RWPE2 (cell line): ENCODE data around the gene CBX4.

Experiments used
- ATAC-seq: fragments of 200-7000 bp; cut with Tn5 transposase; 3 replicates; pipeline ENCODE4 v1.9.1; 2021; ENCODE audit warnings: low read depth
- DNase-seq: peaks from one replicate; pipeline ENCODE4 v3.0.0-alpha.2; 2020; ENCODE audit warnings: low spot score
- H3K27ac ChIP-seq: fragments of 450-650 bp; 2 replicates; pipeline ENCODE4 v1.5.1; 2017; ENCODE audit warnings: mild to moderate bottlenecking; ENCODE audit not compliant: poor library complexity, severe bottlenecking
- H3K27me3 ChIP-seq: fragments of 250-450 bp; sonication (Bioruptor Pico); 2 replicates; pipeline ENCODE4 v1.5.1; 2021; ENCODE audit warnings: mild to moderate bottlenecking, moderate library complexity; ENCODE audit not compliant: insufficient read depth, poor library complexity, severe bottlenecking
- H3K36me3 ChIP-seq: fragments of 250-450 bp; sonication (Bioruptor Pico); 2 replicates; pipeline ENCODE4 v1.5.1; 2020; ENCODE audit warnings: low read depth, mild to moderate bottlenecking, moderate library complexity
- H3K4me1 ChIP-seq: fragments of 250-450 bp; sonication (Bioruptor Pico); 2 replicates; pipeline ENCODE4 v1.5.1; 2021; ENCODE audit warnings: mild to moderate bottlenecking, moderate library complexity; ENCODE audit not compliant: insufficient read depth, poor library complexity, severe bottlenecking
- H3K4me3 ChIP-seq: fragments of 250-450 bp; sonication (Bioruptor Pico); 2 replicates; pipeline ENCODE4 v1.5.1; 2021; ENCODE audit warnings: mild to moderate bottlenecking, moderate library complexity; ENCODE audit not compliant: severe bottlenecking
- H3K9me3 ChIP-seq: fragments of 250-450 bp; sonication (Bioruptor Pico); 2 replicates; pipeline ENCODE4 v1.5.1; 2021; ENCODE audit warnings: mild to moderate bottlenecking, moderate library complexity; ENCODE audit not compliant: severe bottlenecking
- CTCF ChIP-seq: fragments of 450-650 bp; IDR thresholded peaks from one replicate; pipeline ENCODE4 v1.5.1; 2017; ENCODE audit warnings: mild to moderate bottlenecking, moderate library complexity; ENCODE audit not compliant: poor library complexity, severe bottlenecking

The CBX4 gene

GRCh38 chr17:79813297-79814126 lies 25.7 kb downstream of the CBX4 start:
- H3K9me3 ChIP-seq: no peaks in the 10 kb centered on the region
- H3K27ac ChIP-seq: no peak overlapping the region
- ATAC-seq (no peak), DNase-seq (no peak)
- H3K27me3 ChIP-seq: peaks cover 56% of the 10 kb centered on the region
- TF ChIP-seq CTCF: no peak
- H3K4me1 ChIP-seq: peaks cover 2% of the 10 kb centered on the region
- H3K36me3 ChIP-seq: no peaks in the 10 kb centered on the region
- H3K4me3 ChIP-seq: peak overlapping the region; percentile 24

- Histone ChIP-seq H3K4me1 (peaks cover 2% of the 10 kb centered on the region), H3K36me3 (no peaks in the 10 kb centered on the region), H3K27me3 (peaks cover 65% of the 10 kb centered on the region), H3K9me3 (no peaks in the 10 kb centered on the region), H3K4me3 (peak overlapping the region; percentile 24), H3K27ac (no peak overlapping the region)
- no peak for ATAC-seq
- TF ChIP-seq CTCF: no peak
- no peak for DNase-seq
Observed at GRCh38 chr17:79812353-79813258, 26.6 kb downstream of the CBX4 start.

- DNase-seq: no peak
- H3K9me3 ChIP-seq: no peaks in the 10 kb centered on the region
- H3K27ac ChIP-seq: no peak overlapping the region
- no peak overlapping the region for H3K4me3 ChIP-seq
- ATAC-seq: no peak
- peaks cover 2% of the 10 kb centered on the region for H3K4me1 ChIP-seq
- H3K36me3 ChIP-seq: no peaks in the 10 kb centered on the region
- peaks cover 69% of the 10 kb centered on the region for H3K27me3 ChIP-seq
- TF ChIP-seq CTCF: no peak
Observed at GRCh38 chr17:79811868-79812352, 27.3 kb downstream of the CBX4 start.

- H3K4me3 ChIP-seq: no peak overlapping the region
- TF ChIP-seq CTCF: peak; percentile 61
- H3K9me3 ChIP-seq: no peaks in the 10 kb centered on the region
- H3K27ac ChIP-seq: no peak overlapping the region
- H3K27me3 ChIP-seq: peaks cover 74% of the 10 kb centered on the region
- no peak for DNase-seq
- H3K36me3 ChIP-seq: no peaks in the 10 kb centered on the region
- H3K4me1 ChIP-seq: peaks cover 2% of the 10 kb centered on the region
- ATAC-seq: peak; percentile 25
Observed at GRCh38 chr17:79811011-79811867, 28.0 kb downstream of the CBX4 start.
